Measurements from ENCODE around the gene FXN.

FXN gene

DNA sequence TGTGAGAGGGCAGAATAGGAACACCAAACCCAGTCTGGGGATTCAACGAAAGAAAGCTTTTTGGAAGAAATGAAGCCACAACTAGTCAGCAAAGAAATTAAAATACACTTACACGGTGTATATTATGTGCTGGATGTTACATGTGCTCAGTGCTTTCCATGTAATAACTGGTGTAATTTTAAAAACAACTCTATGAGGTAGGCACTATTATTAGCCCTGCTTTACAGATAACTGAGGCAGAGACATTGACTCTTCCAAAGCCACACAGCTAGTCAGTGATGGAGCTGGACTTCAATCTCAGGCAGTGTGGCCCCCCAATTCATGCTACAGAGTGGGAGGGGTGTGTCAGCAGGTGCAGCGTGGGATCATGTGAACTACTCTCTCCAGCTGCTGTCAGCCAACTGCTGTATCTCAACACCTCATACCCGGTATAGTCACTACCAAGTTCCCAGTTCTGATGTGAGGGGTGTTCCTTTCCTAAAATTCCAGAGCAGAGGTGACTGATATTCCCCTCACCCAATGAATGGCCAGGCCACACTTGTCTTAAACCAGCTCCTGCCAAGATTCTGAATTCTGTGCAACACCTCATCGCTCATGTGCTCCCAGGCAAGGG, 104.7 kb downstream of the FXN start:
- no peak for DNase-seq (ENCODE audit: low spot score)

GRCh38 chr9:69141851-69142250, 106.3 kb downstream of the FXN start:
- DNase-seq (ENCODE audit: low spot score), result no peak

DNA sequence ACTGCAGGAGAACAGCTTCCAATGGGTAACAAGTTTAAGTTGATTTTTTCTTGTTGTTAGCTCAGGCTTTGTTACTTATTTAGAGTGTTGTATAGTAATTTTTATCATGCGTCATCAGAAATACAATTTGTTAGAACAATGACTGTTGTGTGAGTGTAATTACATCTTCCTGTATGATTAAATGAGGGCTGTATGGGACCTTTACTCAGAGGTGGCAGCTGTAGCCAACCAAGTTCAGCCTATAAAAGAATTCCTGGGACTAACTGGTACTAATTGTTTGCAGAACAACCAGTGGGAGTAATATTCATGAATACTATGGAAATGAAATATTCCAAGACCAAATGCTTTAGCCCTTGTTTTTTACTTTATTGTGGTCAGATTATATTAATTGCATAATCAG, 107.7 kb downstream of the FXN start:
- no peak for DNase-seq (ENCODE audit: low spot score)

GRCh38 chr9:69145144-69145715, 109.7 kb downstream of the FXN start:
- no peak for DNase-seq (ENCODE audit: low spot score)

DNA sequence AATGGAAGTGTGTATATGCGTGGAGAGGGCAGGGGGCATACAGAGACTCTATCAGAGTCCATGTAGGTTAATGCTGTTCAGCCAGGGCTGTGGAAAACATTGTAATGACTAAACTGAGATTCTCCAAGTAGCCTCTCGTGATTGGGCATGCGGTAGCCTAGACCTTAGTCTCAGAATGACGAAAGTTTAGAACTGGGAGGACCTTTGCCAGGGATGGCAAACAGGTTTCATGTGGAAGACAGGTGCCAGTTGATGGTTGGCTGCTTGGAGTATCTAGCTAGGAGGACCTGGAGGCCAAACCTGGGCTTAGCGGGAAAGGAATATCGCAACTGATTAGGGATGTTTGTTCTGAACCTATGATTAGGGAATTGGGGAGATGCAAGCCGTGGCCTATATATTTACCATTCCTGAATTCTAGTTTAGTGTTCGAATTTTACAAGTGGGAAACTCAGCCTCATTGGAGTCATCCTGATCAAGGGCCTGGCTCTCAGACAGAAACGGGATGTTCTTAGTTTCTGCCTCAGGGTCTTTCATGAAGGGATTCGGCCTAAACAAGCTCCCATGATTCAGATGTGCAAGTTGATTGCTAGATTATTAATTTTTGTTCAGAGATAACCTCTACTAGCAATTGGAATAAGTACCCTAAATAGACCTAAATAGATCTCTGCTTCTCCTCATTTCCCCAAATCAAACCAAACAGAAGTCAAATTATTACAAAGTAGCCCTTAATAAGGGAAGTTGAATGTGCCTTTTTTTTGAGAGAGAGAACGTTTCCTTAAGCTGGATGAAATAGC, 111.7 kb downstream of the FXN start:
- DNase-seq (ENCODE audit: low spot score), result no peak

GRCh38 chr9:69149321-69149807, 113.8 kb downstream of the FXN start:
- DNase-seq (ENCODE audit: low spot score), result no peak

Small RNA genes lying within 50 kb of the gene (small RNA-seq; reads per million reads assigned to genes)
- 0 reads per million in 2 experiments for gene AL162730.1

Measured in SK-N-DZ (cell line).